HL-60 (cell line): ENCODE measurements around the gene HS3ST5.

Source experiments
- GABPA ChIP-seq: IDR thresholded peaks from 2 replicates; pipeline ENCODE4 v1.6.1; 2012; ENCODE audit warnings: low read depth
- POLR2AphosphoS5 ChIP-seq: IDR thresholded peaks from 2 replicates; pipeline ENCODE4 v1.6.1; 2012; ENCODE audit warnings: low read depth
- TF ChIP-seq, protein P1 (sequence below): IDR thresholded peaks from one replicate; pipeline ENCODE4 v1.5.1; 2011; ENCODE audit warnings: low read length, control low read depth, inconsistent platforms; ENCODE audit not compliant: insufficient read depth

DNA sequence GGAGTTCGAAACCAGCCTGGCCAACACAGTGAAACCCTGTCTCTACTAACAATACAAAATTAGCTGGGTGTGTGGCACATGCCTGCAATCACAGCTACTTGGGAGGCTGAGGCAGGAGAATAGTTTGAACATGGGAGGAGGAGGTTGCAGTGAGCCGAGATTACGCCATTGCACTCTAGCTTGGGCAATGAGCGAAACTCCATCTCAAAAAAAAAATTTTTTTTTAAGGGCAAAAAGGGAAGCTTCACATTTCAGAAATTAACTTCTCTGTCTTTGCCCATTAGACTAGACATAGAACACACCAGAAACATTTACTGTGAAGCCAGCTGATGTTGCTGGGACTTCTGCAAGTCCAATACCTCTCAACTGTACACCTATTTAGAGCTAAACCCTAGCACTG, 281.1 kb downstream of the HS3ST5 start:
- TF ChIP-seq, protein P1, sequence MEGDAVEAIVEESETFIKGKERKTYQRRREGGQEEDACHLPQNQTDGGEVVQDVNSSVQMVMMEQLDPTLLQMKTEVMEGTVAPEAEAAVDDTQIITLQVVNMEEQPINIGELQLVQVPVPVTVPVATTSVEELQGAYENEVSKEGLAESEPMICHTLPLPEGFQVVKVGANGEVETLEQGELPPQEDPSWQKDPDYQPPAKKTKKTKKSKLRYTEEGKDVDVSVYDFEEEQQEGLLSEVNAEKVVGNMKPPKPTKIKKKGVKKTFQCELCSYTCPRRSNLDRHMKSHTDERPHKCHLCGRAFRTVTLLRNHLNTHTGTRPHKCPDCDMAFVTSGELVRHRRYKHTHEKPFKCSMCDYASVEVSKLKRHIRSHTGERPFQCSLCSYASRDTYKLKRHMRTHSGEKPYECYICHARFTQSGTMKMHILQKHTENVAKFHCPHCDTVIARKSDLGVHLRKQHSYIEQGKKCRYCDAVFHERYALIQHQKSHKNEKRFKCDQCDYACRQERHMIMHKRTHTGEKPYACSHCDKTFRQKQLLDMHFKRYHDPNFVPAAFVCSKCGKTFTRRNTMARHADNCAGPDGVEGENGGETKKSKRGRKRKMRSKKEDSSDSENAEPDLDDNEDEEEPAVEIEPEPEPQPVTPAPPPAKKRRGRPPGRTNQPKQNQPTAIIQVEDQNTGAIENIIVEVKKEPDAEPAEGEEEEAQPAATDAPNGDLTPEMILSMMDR = no peak
- TF ChIP-seq POLR2AphosphoS5 (no peak), GABPA (no peak)
